Muscle layer of colon (tissue), 2 donors: ENCODE measurements around the gene DRAXIN.
"Not testable (repeated sequence)": the region's sequence is repeated elsewhere in the genome, so short reads cannot be mapped to it uniquely, and the experiment has no call there.

Source experiments
- H3K27ac ChIP-seq: one replicate; pipeline ENCODE4 v1.7.0; 2013; ENCODE audit warnings: low read depth, mild to moderate bottlenecking, low read length, moderate library complexity
- H3K27me3 ChIP-seq, 2 donors: one replicate each; pipeline ENCODE4 v1.7.0; 2013; ENCODE audit warnings: low read length in 2 of 2, mild to moderate bottlenecking in 2 of 2; ENCODE audit not compliant: insufficient read depth in 2 of 2, control insufficient read depth in 1 of 2
- H3K36me3 ChIP-seq: one replicate; pipeline ENCODE4 v1.7.0; 2013; ENCODE audit warnings: mild to moderate bottlenecking, low read length; ENCODE audit not compliant: insufficient read depth
- H3K4me1 ChIP-seq: one replicate; pipeline ENCODE4 v1.7.0; 2013; ENCODE audit warnings: mild to moderate bottlenecking, low read length; ENCODE audit not compliant: insufficient read depth
- H3K4me3 ChIP-seq, 2 donors: one replicate each; pipeline ENCODE4 v1.7.0; 2013; ENCODE audit warnings: low read length in 2 of 2, low read depth in 1 of 2, mild to moderate bottlenecking in 1 of 2, moderate library complexity in 1 of 2
- H3K9ac ChIP-seq: one replicate; pipeline ENCODE4 v1.7.0; 2013; ENCODE audit warnings: low read length
- H3K9me3 ChIP-seq: one replicate; pipeline ENCODE4 v1.7.0; 2013; ENCODE audit warnings: mild to moderate bottlenecking, low read length
- donor health status: abdominal sarcoma.
- donor health status: Adenocarcinoma of cecum.

Gene DRAXIN

GRCh38 chr1:11691302-11691914, at the start of gene DRAXIN:
Gene DRAXIN (plus strand): TSS chr1:11691710. CDS start chr1:11706259, 14,549 bp downstream.
- no peaks in the 10 kb centered on the region for H3K4me1 ChIP-seq
- H3K9ac ChIP-seq = no peak within 1 kb of the TSS
- no peak within 1 kb of the TSS for H3K4me3 ChIP-seq
- H3K36me3 ChIP-seq = no peaks in the 10 kb centered on the region
- peaks cover 20 to 40% of the 10 kb centered on the region in 2 donors for H3K27me3 ChIP-seq
- H3K9me3 ChIP-seq = no peaks in the 10 kb centered on the region
- no peak within 1 kb of the TSS for H3K27ac ChIP-seq

- Histone ChIP-seq H3K27ac (no peak overlapping the region), H3K4me3 (no peak overlapping the region), H3K27me3 (peaks cover 0 to under 1% of the 10 kb centered on the region in 2 donors), H3K9ac (no peak overlapping the region), H3K4me1 (no peaks in the 10 kb centered on the region), H3K9me3 (no peaks in the 10 kb centered on the region), H3K36me3 (no peaks in the 10 kb centered on the region)
Observed at GRCh38 chr1:11641776-11642305, 49.7 kb upstream of the DRAXIN start.

GRCh38 chr1:11642418-11643017, 49.0 kb upstream of the DRAXIN start:
- H3K27me3 ChIP-seq, H3K36me3 ChIP-seq, H3K4me1 ChIP-seq, H3K4me3 ChIP-seq, H3K9ac ChIP-seq, H3K27ac ChIP-seq, H3K9me3 ChIP-seq: not testable (repeated sequence)

GRCh38 chr1:11643782-11644181, 47.7 kb upstream of the DRAXIN start:
- peaks cover 7% of the 10 kb centered on the region for H3K4me1 ChIP-seq
- H3K36me3 ChIP-seq = no peaks in the 10 kb centered on the region
- no peak overlapping the region for H3K9ac ChIP-seq
- H3K27ac ChIP-seq = no peak overlapping the region
- H3K27me3 ChIP-seq = peaks cover 0 to 10% of the 10 kb centered on the region in 2 donors
- no peaks in the 10 kb centered on the region for H3K9me3 ChIP-seq
- H3K4me3 ChIP-seq = no peak overlapping the region

GRCh38 chr1:11645270-11645669, 46.2 kb upstream of the DRAXIN start:
- H3K9me3 ChIP-seq = no peaks in the 10 kb centered on the region
- peaks cover 10 to 22% of the 10 kb centered on the region in 2 donors for H3K27me3 ChIP-seq
- H3K36me3 ChIP-seq = no peaks in the 10 kb centered on the region
- no peak overlapping the region for H3K27ac ChIP-seq
- no peak overlapping the region for H3K9ac ChIP-seq
- H3K4me1 ChIP-seq = peaks cover 13% of the 10 kb centered on the region
- H3K4me3 ChIP-seq = no peak overlapping the region

- H3K4me3 ChIP-seq = no peak overlapping the region
- no peak overlapping the region for H3K9ac ChIP-seq
- no peaks in the 10 kb centered on the region for H3K9me3 ChIP-seq
- peaks cover 10 to 26% of the 10 kb centered on the region in 2 donors for H3K27me3 ChIP-seq
- no peak overlapping the region for H3K27ac ChIP-seq
- H3K36me3 ChIP-seq = no peaks in the 10 kb centered on the region
- peaks cover 14% of the 10 kb centered on the region for H3K4me1 ChIP-seq
Observed at GRCh38 chr1:11645670-11646265, 45.7 kb upstream of the DRAXIN start.

- no peak overlapping the region for H3K27ac ChIP-seq
- H3K36me3 ChIP-seq = no peaks in the 10 kb centered on the region
- no peak overlapping the region for H3K4me3 ChIP-seq
- peaks cover 10 to 28% of the 10 kb centered on the region in 2 donors for H3K27me3 ChIP-seq
- no peaks in the 10 kb centered on the region for H3K9me3 ChIP-seq
- H3K9ac ChIP-seq = no peak overlapping the region
- H3K4me1 ChIP-seq = peaks cover 14% of the 10 kb centered on the region
Observed at GRCh38 chr1:11646317-11646716, 45.2 kb upstream of the DRAXIN start.

- H3K27me3 ChIP-seq = peaks cover 10 to 28% of the 10 kb centered on the region in 2 donors
- no peak overlapping the region for H3K27ac ChIP-seq
- H3K4me1 ChIP-seq = peaks cover 14% of the 10 kb centered on the region
- H3K9ac ChIP-seq = no peak overlapping the region
- no peaks in the 10 kb centered on the region for H3K36me3 ChIP-seq
- H3K9me3 ChIP-seq = no peaks in the 10 kb centered on the region
- H3K4me3 ChIP-seq = no peak overlapping the region
Observed at GRCh38 chr1:11647333-11647732, 44.2 kb upstream of the DRAXIN start.

- Histone ChIP-seq H3K4me3 (no peak overlapping the region), H3K4me1 (peaks cover 14% of the 10 kb centered on the region), H3K27me3 (peaks cover 10 to 28% of the 10 kb centered on the region in 2 donors), H3K36me3 (no peaks in the 10 kb centered on the region), H3K9ac (no peak overlapping the region), H3K9me3 (no peaks in the 10 kb centered on the region), H3K27ac (no peak overlapping the region)
Observed at GRCh38 chr1:11648039-11648438, 43.5 kb upstream of the DRAXIN start.

- Histone ChIP-seq H3K27me3 (peaks cover 10 to 28% of the 10 kb centered on the region in 2 donors), H3K4me3 (no peak overlapping the region), H3K9ac (no peak overlapping the region)
Observed at GRCh38 chr1:11648732-11649158, 42.8 kb upstream of the DRAXIN start.

GRCh38 chr1:11649237-11649623, 42.3 kb upstream of the DRAXIN start:
- H3K9me3 ChIP-seq = no peaks in the 10 kb centered on the region
- no peak overlapping the region for H3K9ac ChIP-seq
- no peaks in the 10 kb centered on the region for H3K36me3 ChIP-seq
- peaks cover 10 to 28% of the 10 kb centered on the region in 2 donors for H3K27me3 ChIP-seq
- no peak overlapping the region for H3K4me3 ChIP-seq
- H3K4me1 ChIP-seq = peaks cover 14% of the 10 kb centered on the region
- no peak overlapping the region for H3K27ac ChIP-seq

More at GRCh38 chr1:11648732-11649158, 42.8 kb upstream of the DRAXIN start:
- H3K9me3 ChIP-seq = no peaks in the 10 kb centered on the region
- H3K36me3 ChIP-seq = no peaks in the 10 kb centered on the region
- H3K4me1 ChIP-seq = peaks cover 14% of the 10 kb centered on the region
- H3K27ac ChIP-seq = no peak overlapping the region
